Measurements from ENCODE around the gene SPATA3.
"Not testable (repeated sequence)": the region's sequence is repeated elsewhere in the genome, so short reads cannot be mapped to it uniquely, and the experiment has no call there.

SPATA3 gene

GRCh38 chr2:230995821-230996220 is at the start of gene SPATA3:
SPATA3 (plus strand) TSS chr2:230996121; CDS start chr2:230996234, 113 bp downstream.
- no peak for DNase-seq

- no peak for DNase-seq
Observed at GRCh38 chr2:230946429-230947234, 49.3 kb upstream of the SPATA3 start.

DNA sequence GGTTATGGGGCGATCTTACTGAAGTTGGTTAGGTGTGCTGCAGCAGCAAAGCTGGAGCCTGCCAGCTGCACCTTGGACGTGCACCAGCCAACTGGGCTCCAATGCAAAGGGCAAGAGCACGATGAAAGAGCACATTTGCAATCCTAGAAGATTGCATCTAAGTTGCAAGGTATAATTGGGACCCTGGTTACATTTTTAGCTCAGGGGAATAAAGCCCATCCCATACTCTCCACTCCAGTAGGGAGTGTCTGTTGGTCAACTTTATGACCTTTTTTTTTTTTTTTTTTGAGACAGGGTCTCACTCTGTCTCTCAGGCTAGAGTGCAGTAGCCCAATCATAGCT is 48.7 kb upstream of the SPATA3 start:
- no peak for DNase-seq

DNA sequence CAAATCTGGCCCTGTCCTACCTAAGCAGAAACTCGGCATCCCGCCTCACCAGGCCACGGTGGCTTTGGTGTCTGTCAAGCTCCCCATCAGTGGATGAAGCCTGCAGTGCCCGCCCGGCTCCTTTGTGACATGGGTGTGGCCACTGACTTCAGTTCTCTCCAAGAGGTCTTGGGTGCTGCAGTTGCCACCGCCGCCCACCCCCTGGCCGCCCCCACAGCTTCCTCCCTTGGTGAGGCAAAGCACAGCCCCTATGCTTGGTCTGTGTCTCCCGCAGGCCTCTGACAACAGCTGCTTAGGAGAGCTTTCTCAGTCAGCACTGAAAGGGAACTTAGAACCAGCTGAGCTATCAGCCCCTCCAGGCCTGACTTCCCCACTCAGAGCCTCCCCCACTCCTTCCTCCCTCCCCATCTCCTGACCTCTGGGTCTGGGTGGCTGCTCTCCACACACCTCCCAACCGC is 48.0 kb upstream of the SPATA3 start:
- DNase-seq: no peak

GRCh38 chr2:230949966-230950873 is 45.7 kb upstream of the SPATA3 start:
- no peak for DNase-seq

- DNase-seq: no peak
Observed at GRCh38 chr2:230950874-230951339, 45.0 kb upstream of the SPATA3 start.

- no peak for DNase-seq
Observed at GRCh38 chr2:230951396-230951795, 44.5 kb upstream of the SPATA3 start.

DNA sequence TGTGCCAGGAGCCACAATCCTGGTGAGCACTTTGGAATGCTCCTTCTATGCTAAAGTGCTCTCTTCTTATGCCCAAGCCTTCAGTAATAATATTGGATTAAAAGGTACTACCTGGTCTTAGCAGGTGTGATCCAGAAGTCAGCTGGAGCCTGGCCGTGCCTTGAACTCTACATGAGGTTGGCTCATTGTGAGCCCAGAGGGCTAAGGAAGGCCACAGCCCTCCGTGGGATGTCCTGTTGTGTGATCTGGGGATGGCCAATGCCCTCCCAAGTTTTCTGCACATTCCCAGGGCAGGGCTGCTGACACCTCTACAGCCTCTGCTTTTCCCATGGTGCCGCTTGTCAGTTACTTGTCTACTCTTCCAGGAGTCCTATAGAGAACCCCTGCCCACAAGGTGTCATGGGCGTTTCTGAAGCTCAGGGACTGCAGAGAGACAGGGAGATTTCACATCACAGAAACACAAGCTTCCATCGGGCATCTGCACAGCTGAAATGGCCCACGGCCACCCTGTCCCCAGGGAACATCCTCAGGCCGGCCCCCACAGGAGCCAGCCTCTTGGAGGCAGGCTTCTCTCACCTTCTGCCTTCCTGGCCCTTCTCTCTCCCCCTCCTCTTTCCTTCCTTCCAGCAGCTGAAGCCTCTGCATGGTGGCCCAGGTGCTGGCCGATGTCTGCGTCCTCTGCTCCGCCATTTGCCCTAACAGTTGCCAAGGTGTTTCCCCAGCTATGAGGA is 43.5 kb upstream of the SPATA3 start:
- no peak for DNase-seq

DNA sequence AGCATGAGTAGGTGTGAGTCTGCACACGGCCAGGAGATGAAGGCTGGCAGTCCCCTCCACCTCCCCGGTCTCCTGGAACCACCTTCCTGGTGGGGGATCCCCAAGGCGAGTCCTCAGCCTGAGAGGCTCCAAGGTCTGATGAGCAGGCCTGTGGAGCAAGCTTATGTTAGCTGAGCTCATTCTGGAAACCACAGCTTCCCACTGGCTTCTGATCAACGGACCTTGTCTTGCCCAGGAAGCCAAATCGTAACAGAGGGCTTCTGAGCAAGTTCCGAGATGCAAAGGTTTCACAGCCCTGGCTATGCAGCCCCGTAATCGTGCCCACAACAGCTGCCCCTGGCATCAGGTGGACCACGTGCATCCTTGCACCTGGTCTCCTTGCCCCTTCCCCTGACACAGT is 42.1 kb upstream of the SPATA3 start:
- no peak for DNase-seq

DNA sequence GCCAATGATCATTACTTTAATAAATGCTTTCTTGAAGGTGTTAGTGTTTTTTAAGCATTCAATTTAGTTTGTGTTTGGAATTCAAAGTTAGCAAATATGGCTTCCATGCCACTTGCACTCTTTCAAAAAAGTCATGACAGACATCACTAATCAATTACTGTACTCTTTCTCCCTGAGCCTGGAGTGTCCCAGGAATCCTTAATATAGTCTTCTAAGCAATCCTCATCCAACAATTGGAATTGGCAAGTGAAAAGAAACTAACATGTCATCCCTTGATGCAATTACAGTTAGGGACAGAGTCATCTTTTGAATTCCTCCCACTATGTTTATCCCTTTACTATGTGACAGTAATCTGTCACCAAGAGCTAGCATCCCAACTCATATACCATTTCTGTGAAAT is 41.2 kb upstream of the SPATA3 start:
- no peak for DNase-seq

DNA sequence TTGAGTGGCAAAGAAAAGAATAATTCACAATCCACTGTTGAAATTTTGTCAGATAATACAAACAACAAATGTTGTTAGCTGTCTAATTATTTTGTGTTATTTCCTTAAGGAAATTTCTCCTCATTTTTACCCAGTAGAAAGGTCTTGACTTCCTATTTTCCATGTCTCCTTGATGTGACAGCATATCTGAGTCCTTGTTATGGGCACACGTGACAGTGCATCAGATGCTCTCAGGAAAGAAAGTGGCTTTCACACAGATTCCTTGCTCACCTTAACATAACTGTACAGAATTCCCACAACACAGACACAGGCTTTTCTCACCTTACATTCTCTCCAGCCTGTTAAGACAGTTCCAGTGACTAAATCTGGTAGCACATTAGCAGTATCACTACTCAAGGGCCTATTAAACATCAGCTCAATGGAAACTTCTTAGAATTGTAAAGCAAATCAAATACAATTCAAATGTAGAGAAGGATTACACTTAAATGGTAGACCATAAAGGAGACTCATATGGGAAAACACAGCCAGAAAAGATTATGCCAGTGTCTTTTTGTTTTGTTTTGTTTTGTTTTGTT is 40.7 kb upstream of the SPATA3 start:
- no peak for DNase-seq

- no peak for DNase-seq
Observed at GRCh38 chr2:230956827-230957755, 38.8 kb upstream of the SPATA3 start.

- DNase-seq: no peak
Observed at GRCh38 chr2:230957756-230958391, 38.0 kb upstream of the SPATA3 start.

DNA sequence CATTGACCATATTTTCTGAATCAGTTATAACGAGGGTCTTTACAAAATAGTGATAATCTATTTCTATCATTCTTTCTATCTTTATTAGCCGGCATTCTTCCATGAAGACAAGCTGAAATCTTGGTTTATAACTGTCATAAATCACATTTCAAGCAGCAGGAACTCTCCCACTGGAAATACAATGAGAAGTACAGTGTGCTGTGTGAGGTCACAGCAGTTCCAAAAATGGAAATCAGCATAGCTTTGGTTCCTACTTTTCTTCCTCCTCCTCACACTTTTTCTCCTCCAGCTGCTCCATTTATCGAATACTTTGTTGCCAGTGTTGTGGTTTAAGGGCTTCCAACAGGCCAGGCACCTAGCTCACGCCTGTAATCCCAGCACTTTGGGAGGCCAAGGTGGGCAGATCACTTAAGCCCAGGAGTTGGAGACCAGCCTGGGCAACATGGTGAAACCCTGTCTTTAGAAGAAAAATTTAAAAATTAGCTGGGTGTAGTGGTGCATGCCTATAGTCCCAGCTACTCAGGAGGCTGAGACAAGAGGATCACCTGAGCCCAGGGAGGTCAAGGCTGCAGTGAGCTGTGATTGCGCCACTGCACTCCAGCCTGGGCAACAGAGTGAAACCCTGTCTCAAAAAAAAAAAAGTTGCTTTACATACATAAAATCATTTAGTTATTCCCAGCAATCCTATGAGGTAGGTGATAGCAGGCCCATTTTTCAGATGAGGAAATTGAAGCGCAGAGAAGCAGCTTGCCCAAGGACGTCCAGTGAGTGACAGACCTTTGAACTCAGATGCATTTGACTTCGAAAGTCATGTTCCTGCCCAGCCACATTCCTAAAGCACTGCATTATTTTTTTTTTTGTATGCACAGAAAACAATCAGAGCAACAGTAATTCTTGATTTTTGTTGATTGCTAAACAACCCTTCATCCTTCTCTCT is 36.8 kb upstream of the SPATA3 start:
- no peak for DNase-seq

- DNase-seq: no peak
Observed at GRCh38 chr2:230960026-230960425, 35.9 kb upstream of the SPATA3 start.

- DNase-seq: no peak
Observed at GRCh38 chr2:230961091-230961491, 34.8 kb upstream of the SPATA3 start.

- DNase-seq: no peak
Observed at GRCh38 chr2:230964136-230964730, 31.7 kb upstream of the SPATA3 start.

- no peak for DNase-seq
Observed at GRCh38 chr2:230967113-230967512, 28.8 kb upstream of the SPATA3 start.

DNA sequence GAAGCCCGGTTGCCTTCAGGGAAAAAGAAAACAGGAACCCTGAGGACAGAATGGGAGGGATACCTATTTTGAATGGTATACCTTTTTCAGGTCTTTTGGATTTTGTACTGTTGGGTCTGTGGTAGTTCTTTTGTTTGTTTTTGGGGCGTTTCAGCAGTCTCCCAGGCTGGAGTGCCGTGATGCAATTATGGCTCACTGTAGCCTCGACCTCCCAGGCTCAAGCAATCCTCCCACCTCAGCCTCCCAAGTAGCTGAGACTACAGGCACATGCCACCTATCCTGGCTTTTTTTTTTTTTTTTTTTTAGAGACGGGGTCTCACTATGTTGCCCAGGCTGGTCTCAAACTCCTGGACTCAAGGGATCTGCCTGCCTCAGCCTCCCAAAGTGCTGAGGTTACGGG is 27.6 kb upstream of the SPATA3 start:
- DNase-seq: not testable (repeated sequence)
